C4-2B (cell line): ENCODE results near the gene SH3RF2.

ENCODE experiments used
- ZFX ChIP-seq: fragments of 450-650 bp; IDR thresholded peaks from 2 replicates; pipeline ENCODE4 v1.6.1; 2017
- TF ChIP-seq, protein P1 (sequence below): fragments of 450-650 bp; conservative IDR thresholded peaks from 2 replicates; pipeline ENCODE4 v1.5.1; 2017; ENCODE audit warnings: mild to moderate bottlenecking

DNA sequence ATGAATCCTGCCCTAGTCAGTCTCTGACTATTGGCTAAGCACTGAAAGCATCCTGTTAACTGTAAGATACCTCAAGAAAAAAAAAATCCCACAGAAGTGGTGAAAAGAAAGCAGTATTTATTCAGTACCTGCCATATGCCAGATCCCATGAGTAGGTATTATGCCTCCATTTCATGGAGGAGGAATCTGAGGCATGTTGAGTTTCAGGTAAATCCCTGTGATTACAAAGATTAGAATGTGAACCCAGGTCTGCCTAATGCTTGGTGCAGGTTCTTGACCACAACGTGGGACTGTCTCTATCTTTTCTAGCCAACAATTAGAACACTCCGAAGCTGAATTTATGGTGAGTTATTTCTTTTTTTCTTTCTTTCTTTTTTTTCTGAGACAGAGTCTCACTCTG lies 30.9 kb downstream of the SH3RF2 start:
- TF ChIP-seq, protein P1, sequence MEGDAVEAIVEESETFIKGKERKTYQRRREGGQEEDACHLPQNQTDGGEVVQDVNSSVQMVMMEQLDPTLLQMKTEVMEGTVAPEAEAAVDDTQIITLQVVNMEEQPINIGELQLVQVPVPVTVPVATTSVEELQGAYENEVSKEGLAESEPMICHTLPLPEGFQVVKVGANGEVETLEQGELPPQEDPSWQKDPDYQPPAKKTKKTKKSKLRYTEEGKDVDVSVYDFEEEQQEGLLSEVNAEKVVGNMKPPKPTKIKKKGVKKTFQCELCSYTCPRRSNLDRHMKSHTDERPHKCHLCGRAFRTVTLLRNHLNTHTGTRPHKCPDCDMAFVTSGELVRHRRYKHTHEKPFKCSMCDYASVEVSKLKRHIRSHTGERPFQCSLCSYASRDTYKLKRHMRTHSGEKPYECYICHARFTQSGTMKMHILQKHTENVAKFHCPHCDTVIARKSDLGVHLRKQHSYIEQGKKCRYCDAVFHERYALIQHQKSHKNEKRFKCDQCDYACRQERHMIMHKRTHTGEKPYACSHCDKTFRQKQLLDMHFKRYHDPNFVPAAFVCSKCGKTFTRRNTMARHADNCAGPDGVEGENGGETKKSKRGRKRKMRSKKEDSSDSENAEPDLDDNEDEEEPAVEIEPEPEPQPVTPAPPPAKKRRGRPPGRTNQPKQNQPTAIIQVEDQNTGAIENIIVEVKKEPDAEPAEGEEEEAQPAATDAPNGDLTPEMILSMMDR, result no peak
- TF ChIP-seq ZFX, result no peak
